Psoas muscle (tissue), 8 donors: ENCODE data around the gene DIP2B. TPM values are rescaled to one million over a fixed set of nuclear protein-coding genes. Genes with fewer than 3 reads are reported as not detected.

Source experiments
- ATAC-seq, 4 donors: fragments of 200-7000 bp; cut with Tn5 transposase; one replicate each; pipeline ENCODE4 v1.9.1; 2020; ENCODE audit warnings: moderate library complexity in 3 of 4, mild to moderate bottlenecking in 2 of 4
- DNase-seq, 2 donors: peaks; one replicate each; pipeline ENCODE4 v3.0.0-alpha.2; 2020
- H3K27ac ChIP-seq: fragments of 200-600 bp; one replicate; pipeline ENCODE4 v1.8.0; 2022
- H3K27me3 ChIP-seq, 3 donors: fragments of 200-600 bp in 1 of 3; one replicate each; pipeline versions ENCODE4 v1.6.1 to v1.8.0; 2013 to 2022; ENCODE audit warnings: low read length in 2 of 3, mild to moderate bottlenecking in 2 of 3, moderate library complexity in 1 of 3; ENCODE audit not compliant: insufficient read depth in 3 of 3
- H3K36me3 ChIP-seq, 2 donors: fragments of 200-600 bp in 1 of 2; one replicate each; pipeline versions ENCODE4 v1.6.1 to v1.8.0; 2013 to 2022; ENCODE audit warnings: low read depth in 1 of 2, mild to moderate bottlenecking in 1 of 2, moderate library complexity in 1 of 2; ENCODE audit not compliant: insufficient read depth in 1 of 2
- H3K4me1 ChIP-seq: fragments of 200-600 bp; one replicate; pipeline ENCODE4 v1.8.0; 2022
- H3K4me3 ChIP-seq: fragments of 200-600 bp; one replicate; pipeline ENCODE4 v1.8.0; 2022; ENCODE audit warnings: mild to moderate bottlenecking
- H3K9me3 ChIP-seq: fragments of 200-600 bp; one replicate; pipeline ENCODE4 v1.8.0; 2022
- CTCF ChIP-seq: fragments of 200-600 bp; IDR thresholded peaks from one replicate; pipeline ENCODE4 v1.8.0; 2022; ENCODE audit warnings: antibody characterized with exemption
- WGBS, 3 donors: extraction: QIAGEN DNeasy Blood & Tissue Kit; methylation state at CpG; one replicate each; pipeline versions ENCODE4 v1.1.6 to v1.1.7; 2013; 5-methylcytosine and 5-hydroxymethylcytosine counted together
- intact Hi-C, 2 donors: fragments of 100-400 bp; cut with DNase I; formaldehyde crosslinking; loops; one replicate each; pipeline versions ENCODE4 v1.11.0 to v1.14.2; 2022
- polyA plus RNA-seq, 3 donors: library from polyadenylated mRNA; stranded (reverse); fragments of 200-250 nt; gene quantifications; one replicate each; pipeline ENCODE4 v1.2.3, GENCODE V29; 2013
- total RNA-seq, 4 donors: library from RNA; stranded (reverse); fragmentation: NEBNext Ultra II Directional in 2 of 4; extraction: Animal tissue kit (Norgen Biotek cat#: 25700) in 2 of 4; gene quantifications; one replicate each; pipeline versions ENCODE4 v1.2.1 to v1.2.4, GENCODE V29; 2021 to 2023
- donor health status: healthy with polysubstance abuse.
- donor health status: DM: no; HTN: no; CAD: no; lungs with moderate emphysema.
- donor health status: Bipolar disorder and iron deficiency.
- donor health status: healthy.
- donor health status: DM: yes; HTN: yes; CAD: no.
- donor health status: DM: no; HTN: no; CAD: no.
- donor health status: DM: no; HTN: no; CAD: no.
- donor health status: DM: yes; HTN: yes; CAD: no.

DIP2B gene
- total and polyA plus RNA-seq, 7 donors = 2.2 to 10.7 (median 8.6) TPM

DNA sequence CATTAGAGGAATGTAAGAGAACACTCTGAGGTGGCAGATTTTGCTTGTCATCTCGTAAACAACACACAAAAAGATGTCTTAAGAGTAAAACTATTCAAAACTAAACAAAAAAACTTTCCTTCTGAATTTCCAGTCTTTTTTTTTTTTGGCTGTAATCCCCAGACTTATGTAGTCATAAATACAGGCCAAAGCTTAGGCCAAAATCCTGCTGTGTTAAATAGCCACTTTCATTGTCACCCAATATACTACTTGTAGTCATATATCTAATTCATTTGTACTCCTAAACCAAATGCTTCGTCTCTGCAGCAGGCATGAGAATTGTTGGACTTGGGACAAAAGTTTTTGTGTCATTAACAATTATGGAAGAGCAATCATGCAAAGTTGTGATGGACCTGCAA is 155.6 kb downstream of the DIP2B start:
- WGBS, 3 donors = 72 to 83% (median 72%) methylated on average over 2 of the region's 2 CpGs
- no peak overlapping the region for H3K4me3 ChIP-seq
- TF ChIP-seq CTCF = no peak
- no peak overlapping the region for H3K27ac ChIP-seq
- ATAC-seq = no peak
- DNase-seq = no peak
- no peaks in the 10 kb centered on the region for H3K27me3 ChIP-seq
- intact Hi-C loops = no loop called here
- H3K4me1 ChIP-seq = no peaks in the 10 kb centered on the region
- no peaks in the 10 kb centered on the region for H3K9me3 ChIP-seq
- peaks cover 5 to 15% of the 10 kb centered on the region in 2 donors for H3K36me3 ChIP-seq

DNA sequence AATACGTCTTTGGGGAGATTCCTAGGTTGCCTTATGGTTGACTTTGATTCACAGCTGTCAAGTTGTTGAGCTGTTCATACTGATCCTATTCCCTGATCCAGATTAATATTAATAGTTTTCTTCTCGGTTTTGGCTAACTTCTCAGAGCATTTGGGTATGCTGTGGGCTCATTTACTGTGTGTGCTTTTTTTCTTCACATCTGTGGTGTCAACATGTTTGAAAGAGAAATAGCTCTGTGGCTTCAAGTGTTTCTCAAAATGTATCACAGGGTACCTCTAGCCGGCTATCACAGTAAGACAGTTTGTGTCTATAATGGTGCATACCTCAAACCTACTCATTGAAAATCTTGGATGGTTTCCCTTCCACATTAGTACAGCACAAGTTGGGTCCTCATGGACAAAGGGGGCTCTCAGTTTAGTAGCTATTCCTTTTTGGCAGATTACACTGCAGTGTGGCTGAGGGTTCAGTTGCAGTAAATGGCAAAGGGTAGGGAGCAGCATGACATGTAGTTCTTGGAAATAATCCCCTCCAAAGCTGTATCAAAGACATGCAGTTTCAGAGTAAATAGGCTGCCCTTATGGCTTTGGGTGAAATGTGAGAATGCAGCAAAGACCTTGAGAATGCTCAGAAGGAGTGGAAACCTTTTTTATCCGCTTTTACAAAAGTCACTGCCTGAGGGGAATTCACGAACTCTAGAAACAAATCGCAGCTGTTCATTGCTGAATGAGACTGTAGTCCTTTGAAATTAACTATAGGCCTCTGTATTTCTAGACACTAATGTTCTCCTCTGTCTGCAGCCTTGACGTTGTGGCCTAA is 156.7 kb downstream of the DIP2B start:
- ATAC-seq = no peak

GRCh38 chr12:50662116-50662510 is 157.3 kb downstream of the DIP2B start:
- TF ChIP-seq CTCF = no peak
- WGBS, 3 donors = 97 to 100% (median 98%) methylated on average over 1 of the region's 1 CpG
- ATAC-seq (no peak), DNase-seq (no peak)
- Histone ChIP-seq H3K4me1 (no peaks in the 10 kb centered on the region), H3K27me3 (no peaks in the 10 kb centered on the region), H3K36me3 (peaks cover 5 to 15% of the 10 kb centered on the region in 2 donors), H3K27ac (no peak overlapping the region), H3K9me3 (no peaks in the 10 kb centered on the region), H3K4me3 (no peak overlapping the region)
- intact Hi-C loops = no loop called here

More for the DNA sequence above, 156.7 kb downstream of the DIP2B start:
- Histone ChIP-seq H3K4me3 (no peak overlapping the region), H3K4me1 (no peaks in the 10 kb centered on the region), H3K36me3 (peaks cover 5 to 15% of the 10 kb centered on the region in 2 donors), H3K27me3 (no peaks in the 10 kb centered on the region), H3K27ac (no peak overlapping the region), H3K9me3 (no peaks in the 10 kb centered on the region)
- intact Hi-C loops = no loop called here
- 50 to 64% (median 52%) methylated on average over 7 of the region's 7 CpGs for whole genome bisulfite sequencing, 3 donors
- no peak for DNase-seq
- TF ChIP-seq CTCF = no peak

DNA sequence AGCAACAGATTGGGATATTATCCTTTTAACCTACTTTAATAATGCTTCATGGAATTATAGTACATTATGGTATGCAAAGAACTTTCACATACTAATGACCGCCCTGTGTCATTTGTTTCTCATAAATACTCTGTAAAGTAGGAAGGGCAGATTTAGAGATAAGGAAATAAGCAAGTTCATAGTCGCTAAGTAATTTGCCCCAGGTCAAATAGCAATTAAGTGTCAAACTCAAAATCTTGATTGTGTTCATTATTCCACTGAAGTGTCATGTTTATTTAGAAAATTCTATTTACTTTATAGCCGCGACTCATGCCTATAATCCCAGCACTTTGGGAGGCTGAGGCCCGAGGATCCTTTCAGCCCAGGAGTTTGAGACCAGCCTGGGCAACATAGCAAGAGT is 160.4 kb downstream of the DIP2B start:
- no peak for TF ChIP-seq CTCF
- no peak overlapping the region for H3K27ac ChIP-seq
- intact Hi-C loops = no loop called here
- H3K27me3 ChIP-seq = no peaks in the 10 kb centered on the region
- H3K4me3 ChIP-seq = no peak overlapping the region
- no peaks in the 10 kb centered on the region for H3K9me3 ChIP-seq
- no peaks in the 10 kb centered on the region for H3K4me1 ChIP-seq
- DNase-seq (no peak), ATAC-seq (no peak)
- H3K36me3 ChIP-seq = peaks cover 5 to 13% of the 10 kb centered on the region in 2 donors
- 95 to 96% (median 96%) methylated on average over 5 of the region's 5 CpGs for WGBS, 3 donors

DNA sequence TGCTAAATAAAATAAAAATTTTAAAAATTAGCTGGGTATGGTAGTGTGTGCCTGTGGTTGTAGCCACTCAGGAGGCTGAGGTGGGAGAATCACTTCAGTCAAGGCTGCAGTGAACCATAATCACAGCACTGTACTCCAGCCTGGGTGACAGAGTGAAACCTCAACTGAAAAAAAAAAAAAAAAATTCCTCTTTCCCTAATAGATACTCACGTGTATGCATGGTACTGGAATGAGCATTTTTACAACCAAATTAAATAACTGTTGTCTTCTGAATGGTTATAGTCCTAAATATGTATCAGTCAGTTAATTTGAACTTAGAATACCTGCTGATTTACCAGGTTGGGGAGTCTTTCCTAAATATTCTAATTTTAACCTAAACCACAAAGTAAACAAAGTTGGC is 160.8 kb downstream of the DIP2B start:
- ATAC-seq = no peak

More for the DNA sequence above, 160.8 kb downstream of the DIP2B start:
- no peak for DNase-seq
- TF ChIP-seq CTCF = no peak
- peaks cover 5 to 8% of the 10 kb centered on the region in 2 donors for H3K36me3 ChIP-seq
- WGBS, 3 donors = 86 to 100% (median 91%) methylated on average over 1 of the region's 1 CpG
- H3K4me3 ChIP-seq = no peak overlapping the region
- no peaks in the 10 kb centered on the region for H3K4me1 ChIP-seq
- H3K9me3 ChIP-seq = no peaks in the 10 kb centered on the region
- intact Hi-C loops = no loop called here
- H3K27ac ChIP-seq = no peak overlapping the region
- no peaks in the 10 kb centered on the region for H3K27me3 ChIP-seq
